IMR-90 (cell line): ENCODE results near the gene SLC26A8. TPM values are rescaled to one million over a fixed set of nuclear protein-coding genes. Genes with fewer than 3 reads are reported as not detected.

Source experiments
- ATAC-seq: fragments of 200-7000 bp; cut with Tn5 transposase; 2 replicates; pipeline ENCODE4 v1.9.1; 2020; ENCODE audit warnings: low read depth, mild to moderate bottlenecking, moderate library complexity
- BruUV-seq: library from RNA; stranded (reverse); fragments of 400-500 nt; replicated peaks from 2 replicates; lab custom pipeline; 2021; lab: Mats Ljungman, UMichigan
- CTCF ChIA-PET: fragments of 300-600 bp; formaldehyde crosslinking; extraction: SDS; loops from one replicate; lab custom pipeline; 2021; ENCODE audit warnings: antibody characterized with exemption; lab: Yijun Ruan, JAX
- POLR2A ChIA-PET: fragments of 300-600 bp; sonication (Branson Sonifier 250); formaldehyde crosslinking; loops from one replicate; lab custom pipeline; 2022; ENCODE audit warnings: antibody characterized with exemption; ENCODE audit not compliant: unreplicated experiment; lab: Charles Lee
- DNase-seq: peaks from one replicate; pipeline ENCODE4 v3.0.0; 2013
- H2AFZ ChIP-seq: replicated peaks from 2 replicates; pipeline ENCODE3; 2013; ENCODE audit warnings: low read length, mild to moderate bottlenecking; ENCODE audit not compliant: poor library complexity
- H2AK5ac ChIP-seq: 2 replicates; pipeline ENCODE4 v1.6.1; 2013; ENCODE audit warnings: low read depth, low read length, inconsistent platforms
- H2AK9ac ChIP-seq: replicated peaks from 2 replicates; pipeline ENCODE3; 2013; ENCODE audit warnings: mild to moderate bottlenecking, low read depth, low read length, moderate library complexity; ENCODE audit not compliant: poor library complexity
- H2BK120ac ChIP-seq: 2 replicates; pipeline ENCODE4 v1.6.1; 2013; ENCODE audit warnings: low read depth, low read length, inconsistent platforms
- H2BK15ac ChIP-seq: 3 replicates; pipeline ENCODE4 v1.6.1; 2013; ENCODE audit warnings: low read depth, low read length, inconsistent platforms
- H2BK20ac ChIP-seq: 2 replicates; pipeline ENCODE4 v1.6.1; 2013; ENCODE audit warnings: low read depth, mild to moderate bottlenecking, inconsistent platforms, low read length, moderate library complexity
- H2BK5ac ChIP-seq: 2 replicates; pipeline ENCODE4 v1.6.1; 2013; ENCODE audit warnings: mild to moderate bottlenecking, low read depth, low read length, inconsistent platforms; ENCODE audit not compliant: poor library complexity, severe bottlenecking
- H3K14ac ChIP-seq: replicated peaks from 2 replicates; pipeline ENCODE4 v1.6.1; 2013; ENCODE audit warnings: low read depth, low read length, inconsistent platforms
- H3K18ac ChIP-seq: 2 replicates; pipeline ENCODE4 v1.6.1; 2013; ENCODE audit warnings: low read depth, low read length, control low read depth
- H3K23ac ChIP-seq: 2 replicates; pipeline ENCODE4 v1.6.1; 2013; ENCODE audit warnings: low read depth, low read length, inconsistent platforms
- H3K27ac ChIP-seq: 2 replicates; pipeline ENCODE4 v1.5.1; 2013; ENCODE audit warnings: mild to moderate bottlenecking, control low read depth, low read length; ENCODE audit not compliant: insufficient read depth
- H3K27me3 ChIP-seq: 2 replicates; pipeline ENCODE4 v1.6.1; 2013; ENCODE audit warnings: low read length; ENCODE audit not compliant: control insufficient read depth, insufficient read depth
- H3K36me3 ChIP-seq: 2 replicates; pipeline ENCODE4 v1.6.1; 2013; ENCODE audit warnings: low read length, mixed read lengths; ENCODE audit not compliant: control insufficient read depth, insufficient read depth
- H3K4ac ChIP-seq: 2 replicates; pipeline ENCODE4 v1.6.1; 2013; ENCODE audit warnings: low read depth, low read length, inconsistent platforms
- H3K4me1 ChIP-seq: 2 replicates; pipeline ENCODE4 v1.6.1; 2013; ENCODE audit warnings: low read length, mixed read lengths; ENCODE audit not compliant: control insufficient read depth, insufficient read depth
- H3K4me2 ChIP-seq: 2 replicates; pipeline ENCODE4 v1.6.1; 2013; ENCODE audit warnings: low read depth, mild to moderate bottlenecking, control low read depth, low read length, moderate library complexity
- H3K4me3 ChIP-seq: 2 replicates; pipeline ENCODE4 v1.5.1; 2013; ENCODE audit warnings: low read depth, mild to moderate bottlenecking, control low read depth, low read length, moderate library complexity; ENCODE audit not compliant: insufficient read depth
- H3K56ac ChIP-seq: 2 replicates; pipeline ENCODE4 v1.6.1; 2013; ENCODE audit warnings: low read length, inconsistent platforms; ENCODE audit not compliant: insufficient read depth; ENCODE audit errors: extremely low read depth
- H3K79me1 ChIP-seq, 2 experiments: 2 replicates each; pipeline ENCODE4 v1.6.1; 2013; ENCODE audit warnings: low read length in 2 of 2, inconsistent platforms in 1 of 2, low read depth in 1 of 2
- H3K9ac ChIP-seq: 2 replicates; pipeline ENCODE4 v1.6.1; 2013; ENCODE audit warnings: low read depth, low read length, control low read depth
- H3K9me1 ChIP-seq: 2 replicates; pipeline ENCODE4 v1.6.1; 2013; ENCODE audit warnings: low read length, inconsistent platforms; ENCODE audit not compliant: insufficient read depth
- H3K9me3 ChIP-seq: 2 replicates; pipeline ENCODE4 v1.6.1; 2013; ENCODE audit warnings: low read length; ENCODE audit not compliant: control insufficient read depth, insufficient read depth
- H4K20me1 ChIP-seq: 2 replicates; pipeline ENCODE4 v1.6.1; 2013; ENCODE audit warnings: low read length, inconsistent platforms; ENCODE audit not compliant: insufficient read depth
- H4K5ac ChIP-seq: 2 replicates; pipeline ENCODE4 v1.6.1; 2013; ENCODE audit warnings: mild to moderate bottlenecking, low read depth, low read length, control low read depth
- H4K8ac ChIP-seq, 2 experiments: 2 replicates each; pipeline ENCODE4 v1.6.1; 2013; ENCODE audit warnings: low read depth in 2 of 2, low read length in 2 of 2, control low read depth in 1 of 2, inconsistent platforms in 1 of 2
- H4K91ac ChIP-seq: 2 replicates; pipeline ENCODE4 v1.6.1; 2013; ENCODE audit warnings: low read depth, low read length, inconsistent platforms; ENCODE audit not compliant: insufficient read depth
- CEBPB ChIP-seq: IDR thresholded peaks from 2 replicates; pipeline ENCODE4 v1.6.1; 2012; ENCODE audit warnings: low read depth, low read length, improper control_type of control experiment
- CHD1 ChIP-seq: IDR thresholded peaks from 2 replicates; pipeline ENCODE4 v1.6.1; 2012; ENCODE audit warnings: low read depth, low read length, improper control_type of control experiment
- CTCF ChIP-seq: conservative IDR thresholded peaks from 2 replicates; pipeline ENCODE4 v1.5.1; 2012; ENCODE audit warnings: mild to moderate bottlenecking, low read depth, low read length, improper control_type of control experiment
- ELK1 ChIP-seq: fragments of 150-350 bp; IDR thresholded peaks from 2 replicates; pipeline ENCODE4 v1.6.1; 2016; ENCODE audit warnings: low read depth, mild to moderate bottlenecking, low read length, moderate library complexity, borderline replicate concordance
- FOS ChIP-seq: fragments of 150-350 bp; IDR thresholded peaks from 2 replicates; pipeline ENCODE4 v1.6.1; 2016; ENCODE audit warnings: low read depth, low read length
- MAFK ChIP-seq: IDR thresholded peaks from 2 replicates; pipeline ENCODE4 v1.6.1; 2012; ENCODE audit warnings: low read depth, low read length, improper control_type of control experiment
- MAZ ChIP-seq: IDR thresholded peaks from 2 replicates; pipeline ENCODE4 v1.6.1; 2012; ENCODE audit warnings: low read depth, mild to moderate bottlenecking, low read length, improper control_type of control experiment, moderate library complexity, borderline replicate concordance
- MXI1 ChIP-seq: IDR thresholded peaks from 2 replicates; pipeline ENCODE4 v1.6.1; 2012; ENCODE audit warnings: low read depth, mild to moderate bottlenecking, low read length, moderate library complexity, borderline replicate concordance
- NFE2L2 ChIP-seq: fragments of 150-350 bp; IDR thresholded peaks from 2 replicates; pipeline ENCODE4 v1.6.1; 2016; ENCODE audit warnings: low read depth, mild to moderate bottlenecking, low read length
- RAD21 ChIP-seq: IDR thresholded peaks from 2 replicates; pipeline ENCODE4 v1.6.1; 2012; ENCODE audit warnings: low read length, improper control_type of control experiment
- RCOR1 ChIP-seq: IDR thresholded peaks from 2 replicates; pipeline ENCODE4 v1.6.1; 2012; ENCODE audit warnings: mild to moderate bottlenecking, low read length, improper control_type of control experiment; ENCODE audit not compliant: insufficient replicate concordance
- RFX5 ChIP-seq: IDR thresholded peaks from 2 replicates; pipeline ENCODE4 v1.8.0; 2012; ENCODE audit warnings: low read depth, mild to moderate bottlenecking, low read length, moderate library complexity
- SMC3 ChIP-seq: fragments of 150-350 bp; IDR thresholded peaks from 2 replicates; pipeline ENCODE4 v1.6.1; 2016; ENCODE audit warnings: low read depth, mild to moderate bottlenecking, antibody characterized with exemption, low read length, moderate library complexity
- WGBS, 2 experiments: methylation state at CpG; one replicate each; pipeline versions ENCODE4 v1.1.5 to v1.1.7; 2013; ENCODE audit warnings: missing lambda C conversion rate in 2 of 2; ENCODE audit not compliant: insufficient read length in 1 of 2; ENCODE audit errors: extremely low coverage in 2 of 2; 5-methylcytosine and 5-hydroxymethylcytosine counted together
- dilution Hi-C: fragments of 300-500 bp; cut with HindIII; formaldehyde crosslinking; loops from one replicate; pipeline ENCODE4 v1.14.3; 2018; ENCODE audit warnings: low sequenced_read_pairs; ENCODE audit not compliant: unreplicated experiment
- in situ Hi-C: fragments of 300-500 bp; cut with MboI; formaldehyde crosslinking; loops from 3 replicates; pipeline ENCODE4 v1.14.3; 2019; ENCODE audit warnings: low sequenced_read_pairs, inconsistent platforms, mixed read lengths
- intact Hi-C: fragments of 100-400 bp; cut with micrococcal nuclease; formaldehyde crosslinking; loops from 2 replicates; pipeline ENCODE4 v1.10.0; 2022
- polyA plus RNA-seq, 3 experiments: library from polyadenylated mRNA; depleted of rRNA; stranded (reverse); fragments of >200 nt; gene quantifications; 2 replicates each; pipeline ENCODE4 v1.2.3, GENCODE V29; 2012; ENCODE audit warnings: low replicate concordance in 1 of 3
- total RNA-seq: library from RNA; depleted of rRNA; stranded (reverse); fragments of >200 nt; gene quantifications from 2 replicates; pipeline ENCODE4 v1.2.3, GENCODE V29; 2012

SLC26A8 gene
- total and polyA plus RNA-seq, 2 of the 4 experiments (the other 2 are of a cell fraction): 0.07 TPM; not detected in 1

GRCh38 chr6:36070252-36070651 lies 45.8 kb upstream of the SLC26A8 start:
- in situ Hi-C loops: no loop called here
- ATAC-seq: no peak
- no peaks in the 10 kb centered on the region for H3K9me3 ChIP-seq

More at GRCh38 chr6:36070252-36070651, 45.8 kb upstream of the SLC26A8 start:
- no peak overlapping the region for H3K56ac ChIP-seq
- ChIA-PET POLR2A (no interaction called here), CTCF (no interaction called here)
- H2AFZ ChIP-seq: no peak overlapping the region
- dilution Hi-C loops: no loop called here
- H2AK9ac ChIP-seq: no peak overlapping the region
- peaks cover 17 to 60% of the 10 kb centered on the region in 2 experiments for H3K79me1 ChIP-seq
- no peak overlapping the region for H3K4ac ChIP-seq
- H3K4me2 ChIP-seq: no peak overlapping the region
- H3K9me1 ChIP-seq: peaks cover 2% of the 10 kb centered on the region; the same call in 1 of the 2 replicates
- no peak overlapping the region for H3K14ac ChIP-seq
- WGBS, 2 experiments: no CpG with 5 or more reads among the region's 3 CpGs
- no peak overlapping the region for H3K4me3 ChIP-seq
- H3K9ac ChIP-seq: no peak overlapping the region
- no peaks in the 10 kb centered on the region for H3K27me3 ChIP-seq
- H4K91ac ChIP-seq: no peak overlapping the region
- no peak overlapping the region for H2BK15ac ChIP-seq
- no TSS peak for BruUV-seq
- peaks cover 3% of the 10 kb centered on the region for H3K4me1 ChIP-seq
- no peak overlapping the region for H2BK120ac ChIP-seq
- H2AK5ac ChIP-seq: no peak overlapping the region
- H4K5ac ChIP-seq: no peak overlapping the region
- no peak overlapping the region for H3K27ac ChIP-seq
- no peak for DNase-seq
- no peaks in the 10 kb centered on the region for H3K36me3 ChIP-seq
- no peak overlapping the region for H3K23ac ChIP-seq
- no peak overlapping the region for H3K18ac ChIP-seq
- peaks cover 59% of the 10 kb centered on the region for H4K20me1 ChIP-seq
- intact Hi-C loops: no loop called here
- H2BK20ac ChIP-seq: no peak overlapping the region
- H2BK5ac ChIP-seq: no peak overlapping the region
- no peak for TF ChIP-seq RFX5
- TF ChIP-seq CTCF: no peak
- TF ChIP-seq FOS: no peak
- TF ChIP-seq CHD1: no peak
- no peak for TF ChIP-seq MAZ
- no peak for TF ChIP-seq RCOR1
- TF ChIP-seq MXI1: no peak
- no peak for TF ChIP-seq SMC3
- TF ChIP-seq ELK1: no peak
- no peak for TF ChIP-seq CEBPB
- no peak for TF ChIP-seq NFE2L2
- TF ChIP-seq MAFK: no peak
- no peak for TF ChIP-seq RAD21
- H4K8ac ChIP-seq: no peak overlapping the region
